GM12878 (cell line): Measurements from ENCODE around the gene SSR3. TPM values are rescaled to one million over a fixed set of nuclear protein-coding genes. Genes with fewer than 3 reads are reported as not detected.

ENCODE experiments used
- ATAC-seq: fragments of 200-7000 bp; cut with Tn5 transposase; 3 replicates; pipeline ENCODE4 v1.9.1; 2020; ENCODE audit warnings: mild to moderate bottlenecking, moderate library complexity
- BruUV-seq: library from RNA; stranded (reverse); fragments of 400-500 nt; replicated peaks from 2 replicates; lab custom pipeline; 2021; lab: Mats Ljungman, UMichigan
- CTCF ChIA-PET: fragments of 300-600 bp; sonication (Branson Sonifier 250); formaldehyde crosslinking; extraction: SDS; loops from one replicate; lab custom pipeline; 2021; ENCODE audit warnings: inconsistent platforms; lab: Yijun Ruan, JAX
- POLR2A ChIA-PET: fragments of 350-600 bp; formaldehyde crosslinking; extraction: SDS; loops from one replicate; lab custom pipeline; 2021; ENCODE audit warnings: inconsistent platforms; lab: Charles Lee
- RAD21 ChIA-PET: fragments of 300-600 bp; sonication (Branson Sonifier 250); formaldehyde crosslinking; loops from one replicate; lab custom pipeline; 2023; ENCODE audit warnings: antibody characterized with exemption; ENCODE audit not compliant: unreplicated experiment; lab: Charles Lee
- SMC1A ChIA-PET: fragments of 300-600 bp; sonication (Branson Sonifier 250); formaldehyde crosslinking; loops from one replicate; lab custom pipeline; 2023; ENCODE audit not compliant: unreplicated experiment, uncharacterized antibody; lab: Charles Lee
- DNase-seq: peaks from one replicate; pipeline ENCODE4 v3.0.0-alpha.2; 2011; ENCODE audit warnings: low read depth, low spot score
- FAIRE-seq: peaks from 3 replicates; lab custom pipeline; 2011; peaks lifted over from hg19 to GRCh38; lab: Jason Lieb, UNC
- H2AFZ ChIP-seq: 2 replicates; pipeline ENCODE4 v1.6.0; 2011; ENCODE audit warnings: low read depth, low read length, control low read depth; ENCODE audit not compliant: control insufficient read depth
- H3K27ac ChIP-seq: 2 replicates; pipeline ENCODE4 v1.5.1; 2011; ENCODE audit warnings: control low read depth; ENCODE audit not compliant: control insufficient read depth, insufficient read depth
- H3K27me3 ChIP-seq, 2 experiments: replicated peaks in 1 of 2; 2 replicates each; pipeline versions ENCODE4 v1.6.0 to v1.6.1; 2011; ENCODE audit warnings: low read length in 1 of 2; ENCODE audit not compliant: control insufficient read depth in 2 of 2, insufficient read depth in 2 of 2
- H3K36me3 ChIP-seq, 2 experiments: 2 replicates each; pipeline ENCODE4 v1.5.1; 2011; ENCODE audit warnings: low read length in 1 of 2; ENCODE audit not compliant: control insufficient read depth in 2 of 2, insufficient read depth in 2 of 2
- H3K4me1 ChIP-seq: 2 replicates; pipeline ENCODE4 v1.6.1; 2011; ENCODE audit warnings: mild to moderate bottlenecking, low read length, moderate library complexity, mixed read lengths; ENCODE audit not compliant: control insufficient read depth, insufficient read depth
- H3K4me2 ChIP-seq: 2 replicates; pipeline ENCODE4 v1.6.0; 2011; ENCODE audit warnings: control low read depth; ENCODE audit not compliant: control insufficient read depth, insufficient read depth
- H3K4me3 ChIP-seq: fragments of 200-600 bp; sonication (generic); 2 replicates; pipeline ENCODE4 v1.5.1; 2016
- H3K79me2 ChIP-seq: 2 replicates; pipeline ENCODE4 v1.6.0; 2011; ENCODE audit warnings: low read length; ENCODE audit not compliant: control insufficient read depth, insufficient read depth
- H3K9ac ChIP-seq: 2 replicates; pipeline ENCODE4 v1.8.0; 2011; ENCODE audit warnings: low read length, control low read depth, mixed read lengths; ENCODE audit not compliant: control insufficient read depth, insufficient read depth
- H3K9me3 ChIP-seq: replicated peaks from 3 replicates; pipeline ENCODE4 v1.5.1; 2011; ENCODE audit warnings: mild to moderate bottlenecking, low read length; ENCODE audit not compliant: control insufficient read depth, insufficient read depth
- H4K20me1 ChIP-seq: 2 replicates; pipeline ENCODE4 v1.6.0; 2011; ENCODE audit not compliant: control insufficient read depth, insufficient read depth
- CBX5 ChIP-seq: sonication (generic); IDR thresholded peaks from 2 replicates; pipeline ENCODE4 v1.6.1; 2016; ENCODE audit warnings: low read depth, moderate library complexity, mild to moderate bottlenecking, inconsistent platforms
- CHD4 ChIP-seq: fragments of 200-600 bp; sonication (generic); IDR thresholded peaks from 2 replicates; pipeline ENCODE4 v1.6.1; 2016; ENCODE audit warnings: mild to moderate bottlenecking
- EZH2 ChIP-seq: IDR thresholded peaks from 2 replicates; pipeline ENCODE4 v1.6.1; 2012; ENCODE audit warnings: low read depth, mild to moderate bottlenecking, control low read depth, inconsistent platforms, low read length, borderline replicate concordance; ENCODE audit not compliant: control insufficient read depth
- HDAC6 ChIP-seq: fragments of 200-600 bp; sonication (generic); IDR thresholded peaks from one replicate; pipeline ENCODE4 v1.8.0; 2017; ENCODE audit warnings: antibody characterized with exemption; ENCODE audit not compliant: unreplicated experiment
- NFYB ChIP-seq: IDR thresholded peaks from 2 replicates; pipeline ENCODE4 v1.6.1; 2011; ENCODE audit warnings: low read depth, mild to moderate bottlenecking, low read length, improper control_type of control experiment, moderate library complexity; ENCODE audit not compliant: insufficient read depth
- NRF1 ChIP-seq: conservative IDR thresholded peaks from 2 replicates; pipeline ENCODE4 v1.6.1; 2011; ENCODE audit warnings: mild to moderate bottlenecking, low read depth, low read length, improper control_type of control experiment
- RCOR1 ChIP-seq: conservative IDR thresholded peaks from 2 replicates; pipeline ENCODE4 v1.6.1; 2012; ENCODE audit warnings: low read depth, low read length, improper control_type of control experiment
- TARDBP ChIP-seq: IDR thresholded peaks from 2 replicates; pipeline ENCODE4 v1.6.1; 2016; ENCODE audit warnings: borderline replicate concordance
- ZNF622 ChIP-seq: fragments of 450-650 bp; IDR thresholded peaks from 2 replicates; pipeline ENCODE4 v1.6.1; 2017; ENCODE audit warnings: mild to moderate bottlenecking, inconsistent platforms
- WGBS: methylation state at CpG from one replicate; pipeline ENCODE4 v1.1.6; 2016; ENCODE audit warnings: low lambda C conversion rate; ENCODE audit not compliant: insufficient replicate concordance, insufficient coverage; ENCODE audit errors: missing lambda C conversion rate; 5-methylcytosine and 5-hydroxymethylcytosine counted together
- in situ Hi-C: fragments of 300-500 bp; cut with MboI; formaldehyde crosslinking; loops from 9 replicates; pipeline ENCODE4 v1.14.3; 2018; ENCODE audit warnings: mixed read lengths
- intact Hi-C: fragments of 100-400 bp; cut with micrococcal nuclease; formaldehyde crosslinking; loops from one replicate; pipeline ENCODE4 v1.14.2; 2022; ENCODE audit not compliant: unreplicated experiment
- polyA plus RNA-seq, 11 experiments: library from polyadenylated mRNA; depleted of rRNA in 4 of 11; unstranded in 6 of 11; stranded (reverse) in 5 of 11; fragments of >200 nt; fragmentation: Nextera tagmentation in 4 of 11; fragmentation: Illumina TruSeq in 1 of 11; extraction: Ambion mirVana in 4 of 11; extraction: Trizol in 1 of 11; gene quantifications; 1 replicate in 1 of 11; 2 replicates in 10 of 11; pipeline versions ENCODE4 v1.2.1 to v1.2.3, GENCODE V29; 2011 to 2016; ENCODE audit warnings: inconsistent platforms in 2 of 11, missing spikeins in 2 of 11, low read depth in 1 of 11
- total RNA-seq, 4 experiments: library from RNA; depleted of rRNA in 3 of 4; stranded (reverse); fragments of >200 nt in 3 of 4; fragmentation: Illumina TruSeq in 1 of 4; extraction: Trizol in 1 of 4; gene quantifications; 2 replicates each; pipeline versions ENCODE4 v1.2.1 to v1.2.3, GENCODE V29; 2013 to 2021
- TF ChIP-seq, protein P1 (sequence below): fragments of 450-650 bp; IDR thresholded peaks from 2 replicates; pipeline ENCODE4 v1.6.1; 2016; ENCODE audit warnings: mild to moderate bottlenecking
- TF ChIP-seq, protein P2 (sequence below): fragments of 450-650 bp; formaldehyde crosslinking; IDR thresholded peaks from 2 replicates; pipeline ENCODE4 v1.5.0; 2022; ENCODE audit warnings: mild to moderate bottlenecking, missing genetic modification characterization
- TF ChIP-seq, protein P3 (sequence below): IDR thresholded peaks from 2 replicates; pipeline ENCODE4 v1.6.1; 2011; ENCODE audit warnings: borderline replicate concordance, low read depth, mild to moderate bottlenecking, moderate library complexity, mixed read lengths, low read length; ENCODE audit not compliant: insufficient read depth; ENCODE audit errors: extremely low read length
- TF ChIP-seq, protein P4 (sequence below): fragments of 450-650 bp; IDR thresholded peaks from 2 replicates; pipeline ENCODE4 v1.6.1; 2017; ENCODE audit warnings: mild to moderate bottlenecking, low read depth, inconsistent platforms; ENCODE audit not compliant: poor library complexity, severe bottlenecking
- TF ChIP-seq, protein P5 (sequence below), 3 experiments: IDR thresholded peaks in 2 of 3; conservative IDR thresholded peaks in 1 of 3; 2 replicates each; pipeline ENCODE4 v1.5.1; 2011; ENCODE audit warnings: low read depth in 3 of 3, low read length in 3 of 3, mild to moderate bottlenecking in 3 of 3, control low read depth in 2 of 3, moderate library complexity in 2 of 3, inconsistent platforms in 1 of 3, mixed read lengths in 1 of 3; ENCODE audit not compliant: control insufficient read depth in 2 of 3, insufficient read depth in 1 of 3; ENCODE audit errors: extremely low read depth in 1 of 3

Gene SSR3
- total and polyA plus RNA-seq, 10 of the 15 experiments (the other 5 are each of a cell fraction or from before 2014, with no cell fraction given), result 133 to 345 (median 191) TPM

DNA sequence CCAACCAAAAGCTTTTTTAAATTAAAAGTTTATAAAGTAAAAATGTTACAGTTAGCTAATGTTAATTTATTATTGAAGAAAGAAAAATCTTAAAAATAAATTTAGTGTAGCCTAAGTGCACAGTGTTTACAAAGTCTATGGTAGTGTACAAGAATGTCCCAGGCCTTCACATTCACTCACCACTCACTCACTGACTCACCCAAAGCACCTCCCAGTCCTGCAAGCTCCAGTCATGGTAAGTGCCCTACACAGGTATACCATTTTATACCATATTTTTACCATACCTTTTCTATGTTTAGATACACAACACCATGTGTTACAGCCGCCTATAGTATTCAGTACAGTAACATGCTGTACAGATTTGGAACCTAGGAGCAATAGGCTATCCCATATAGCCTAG, 29.1 kb downstream of the SSR3 start:
- no peak overlapping the region for H3K4me3 ChIP-seq
- 100% methylated on average over 1 of the region's 1 CpG for WGBS
- TF ChIP-seq ZNF622 (no peak), EZH2 (no peak), NFYB (no peak), CHD4 (no peak), NRF1 (no peak), CBX5 (no peak), RCOR1 (no peak), HDAC6 (no peak), TARDBP (no peak)
- TF ChIP-seq, protein P1, sequence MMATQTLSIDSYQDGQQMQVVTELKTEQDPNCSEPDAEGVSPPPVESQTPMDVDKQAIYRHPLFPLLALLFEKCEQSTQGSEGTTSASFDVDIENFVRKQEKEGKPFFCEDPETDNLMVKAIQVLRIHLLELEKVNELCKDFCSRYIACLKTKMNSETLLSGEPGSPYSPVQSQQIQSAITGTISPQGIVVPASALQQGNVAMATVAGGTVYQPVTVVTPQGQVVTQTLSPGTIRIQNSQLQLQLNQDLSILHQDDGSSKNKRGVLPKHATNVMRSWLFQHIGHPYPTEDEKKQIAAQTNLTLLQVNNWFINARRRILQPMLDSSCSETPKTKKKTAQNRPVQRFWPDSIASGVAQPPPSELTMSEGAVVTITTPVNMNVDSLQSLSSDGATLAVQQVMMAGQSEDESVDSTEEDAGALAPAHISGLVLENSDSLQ, result no peak
- TF ChIP-seq, protein P2, sequence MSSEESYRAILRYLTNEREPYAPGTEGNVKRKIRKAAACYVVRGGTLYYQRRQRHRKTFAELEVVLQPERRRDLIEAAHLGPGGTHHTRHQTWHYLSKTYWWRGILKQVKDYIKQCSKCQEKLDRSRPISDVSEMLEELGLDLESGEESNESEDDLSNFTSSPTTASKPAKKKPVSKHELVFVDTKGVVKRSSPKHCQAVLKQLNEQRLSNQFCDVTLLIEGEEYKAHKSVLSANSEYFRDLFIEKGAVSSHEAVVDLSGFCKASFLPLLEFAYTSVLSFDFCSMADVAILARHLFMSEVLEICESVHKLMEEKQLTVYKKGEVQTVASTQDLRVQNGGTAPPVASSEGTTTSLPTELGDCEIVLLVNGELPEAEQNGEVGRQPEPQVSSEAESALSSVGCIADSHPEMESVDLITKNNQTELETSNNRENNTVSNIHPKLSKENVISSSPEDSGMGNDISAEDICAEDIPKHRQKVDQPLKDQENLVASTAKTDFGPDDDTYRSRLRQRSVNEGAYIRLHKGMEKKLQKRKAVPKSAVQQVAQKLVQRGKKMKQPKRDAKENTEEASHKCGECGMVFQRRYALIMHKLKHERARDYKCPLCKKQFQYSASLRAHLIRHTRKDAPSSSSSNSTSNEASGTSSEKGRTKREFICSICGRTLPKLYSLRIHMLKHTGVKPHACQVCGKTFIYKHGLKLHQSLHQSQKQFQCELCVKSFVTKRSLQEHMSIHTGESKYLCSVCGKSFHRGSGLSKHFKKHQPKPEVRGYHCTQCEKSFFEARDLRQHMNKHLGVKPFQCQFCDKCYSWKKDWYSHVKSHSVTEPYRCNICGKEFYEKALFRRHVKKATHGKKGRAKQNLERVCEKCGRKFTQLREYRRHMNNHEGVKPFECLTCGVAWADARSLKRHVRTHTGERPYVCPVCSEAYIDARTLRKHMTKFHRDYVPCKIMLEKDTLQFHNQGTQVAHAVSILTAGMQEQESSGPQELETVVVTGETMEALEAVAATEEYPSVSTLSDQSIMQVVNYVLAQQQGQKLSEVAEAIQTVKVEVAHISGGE (CRISPR knock-in tag), result no peak
- TF ChIP-seq, protein P3, sequence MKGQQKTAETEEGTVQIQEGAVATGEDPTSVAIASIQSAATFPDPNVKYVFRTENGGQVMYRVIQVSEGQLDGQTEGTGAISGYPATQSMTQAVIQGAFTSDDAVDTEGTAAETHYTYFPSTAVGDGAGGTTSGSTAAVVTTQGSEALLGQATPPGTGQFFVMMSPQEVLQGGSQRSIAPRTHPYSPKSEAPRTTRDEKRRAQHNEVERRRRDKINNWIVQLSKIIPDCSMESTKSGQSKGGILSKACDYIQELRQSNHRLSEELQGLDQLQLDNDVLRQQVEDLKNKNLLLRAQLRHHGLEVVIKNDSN, result no peak
- TF ChIP-seq, protein P4, sequence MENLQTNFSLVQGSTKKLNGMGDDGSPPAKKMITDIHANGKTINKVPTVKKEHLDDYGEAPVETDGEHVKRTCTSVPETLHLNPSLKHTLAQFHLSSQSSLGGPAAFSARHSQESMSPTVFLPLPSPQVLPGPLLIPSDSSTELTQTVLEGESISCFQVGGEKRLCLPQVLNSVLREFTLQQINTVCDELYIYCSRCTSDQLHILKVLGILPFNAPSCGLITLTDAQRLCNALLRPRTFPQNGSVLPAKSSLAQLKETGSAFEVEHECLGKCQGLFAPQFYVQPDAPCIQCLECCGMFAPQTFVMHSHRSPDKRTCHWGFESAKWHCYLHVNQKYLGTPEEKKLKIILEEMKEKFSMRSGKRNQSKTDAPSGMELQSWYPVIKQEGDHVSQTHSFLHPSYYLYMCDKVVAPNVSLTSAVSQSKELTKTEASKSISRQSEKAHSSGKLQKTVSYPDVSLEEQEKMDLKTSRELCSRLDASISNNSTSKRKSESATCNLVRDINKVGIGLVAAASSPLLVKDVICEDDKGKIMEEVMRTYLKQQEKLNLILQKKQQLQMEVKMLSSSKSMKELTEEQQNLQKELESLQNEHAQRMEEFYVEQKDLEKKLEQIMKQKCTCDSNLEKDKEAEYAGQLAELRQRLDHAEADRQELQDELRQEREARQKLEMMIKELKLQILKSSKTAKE, result no peak
- TF ChIP-seq, protein P5, sequence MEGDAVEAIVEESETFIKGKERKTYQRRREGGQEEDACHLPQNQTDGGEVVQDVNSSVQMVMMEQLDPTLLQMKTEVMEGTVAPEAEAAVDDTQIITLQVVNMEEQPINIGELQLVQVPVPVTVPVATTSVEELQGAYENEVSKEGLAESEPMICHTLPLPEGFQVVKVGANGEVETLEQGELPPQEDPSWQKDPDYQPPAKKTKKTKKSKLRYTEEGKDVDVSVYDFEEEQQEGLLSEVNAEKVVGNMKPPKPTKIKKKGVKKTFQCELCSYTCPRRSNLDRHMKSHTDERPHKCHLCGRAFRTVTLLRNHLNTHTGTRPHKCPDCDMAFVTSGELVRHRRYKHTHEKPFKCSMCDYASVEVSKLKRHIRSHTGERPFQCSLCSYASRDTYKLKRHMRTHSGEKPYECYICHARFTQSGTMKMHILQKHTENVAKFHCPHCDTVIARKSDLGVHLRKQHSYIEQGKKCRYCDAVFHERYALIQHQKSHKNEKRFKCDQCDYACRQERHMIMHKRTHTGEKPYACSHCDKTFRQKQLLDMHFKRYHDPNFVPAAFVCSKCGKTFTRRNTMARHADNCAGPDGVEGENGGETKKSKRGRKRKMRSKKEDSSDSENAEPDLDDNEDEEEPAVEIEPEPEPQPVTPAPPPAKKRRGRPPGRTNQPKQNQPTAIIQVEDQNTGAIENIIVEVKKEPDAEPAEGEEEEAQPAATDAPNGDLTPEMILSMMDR (IDR thresholded peaks at IDR 0.05 in 2 of 3, conservative IDR thresholded peaks at IDR 0.05 in 1 of 3; ENCODE audit: control insufficient read depth in 2 of 3, extremely low read depth in 1 of 3, insufficient read depth in 1 of 3, low read depth in 3 of 3, low read length in 3 of 3), result no peak

More for the DNA sequence above, 29.1 kb downstream of the SSR3 start:
- H3K9me3 ChIP-seq, result no peaks in the 10 kb centered on the region
- POLR2A ChIA-PET, result interaction anchor here (1.0 kb wide), 1 partner anchor 9 kb away, joined by 3 read pairs; no protein-coding TSS in a partner anchor
- SMC1A ChIA-PET, result interaction anchor here (0.6 to 2.7 kb wide), 4 partner anchors 9 to 610 kb away, joined by 3 to 12 read pairs (median 5); no protein-coding TSS in a partner anchor
- no peaks in the 10 kb centered on the region for H4K20me1 ChIP-seq
- intact Hi-C loops (no loop called here), in situ Hi-C loops (no loop called here)
- no peaks in the 10 kb centered on the region for H3K4me1 ChIP-seq
- CTCF ChIA-PET, result interaction anchor here (1.1 to 2.4 kb wide), 5 partner anchors 9 to 555 kb away, joined by 3 to 12 read pairs (median 4); no protein-coding TSS in a partner anchor
- no peak for DNase-seq
- no peaks in the 10 kb centered on the region for H3K36me3 ChIP-seq
- no peak for FAIRE-seq
- RAD21 ChIA-PET, result interaction anchor here (0.6 to 1.2 kb wide), 3 partner anchors 16 to 147 kb away, joined by 3 to 6 read pairs (median 5); partner anchors contain the start of gene SSR3
- H3K9ac ChIP-seq, result no peak overlapping the region
- ATAC-seq, result no peak
- H3K79me2 ChIP-seq, result no peaks in the 10 kb centered on the region
- no peak overlapping the region for H2AFZ ChIP-seq
- H3K27ac ChIP-seq, result no peak overlapping the region
- no peak overlapping the region for H3K4me2 ChIP-seq
- BruUV-seq, result no TSS peak
- H3K27me3 ChIP-seq, result no peaks in the 10 kb centered on the region
